ENCODE measurements around the gene GPR3.

DNA sequence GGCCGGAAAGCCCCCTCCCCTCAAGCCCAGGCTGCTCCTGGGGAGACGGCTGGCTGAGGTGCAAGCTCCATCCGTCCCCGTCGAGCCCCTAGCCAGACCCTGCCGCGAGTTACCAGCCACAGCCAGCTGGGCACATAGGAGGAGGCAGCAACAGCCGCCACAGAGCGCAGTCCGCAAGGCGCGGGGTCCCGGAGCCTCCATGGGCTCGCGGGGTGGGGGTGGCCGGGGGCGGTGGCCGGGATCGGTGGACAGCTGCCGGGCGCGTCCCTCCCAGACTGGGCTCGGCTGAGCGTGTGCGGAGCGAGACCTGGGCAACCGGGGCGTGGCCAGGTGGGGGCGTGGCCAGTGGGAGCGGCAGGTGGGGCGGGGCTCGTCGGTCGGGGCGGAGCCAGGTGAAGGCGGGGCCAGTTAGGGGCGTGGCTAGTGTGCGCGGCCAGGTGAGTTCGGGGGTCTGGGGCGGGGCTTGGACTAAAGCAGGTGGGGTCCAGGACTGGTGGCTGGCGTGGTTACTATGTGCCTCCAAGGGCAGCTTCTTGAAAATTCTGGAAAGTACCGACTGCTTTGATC, 9.3 kb upstream of the GPR3 start, which contains the start of gene CD164L2:
- TF ChIP-seq, protein P1, sequence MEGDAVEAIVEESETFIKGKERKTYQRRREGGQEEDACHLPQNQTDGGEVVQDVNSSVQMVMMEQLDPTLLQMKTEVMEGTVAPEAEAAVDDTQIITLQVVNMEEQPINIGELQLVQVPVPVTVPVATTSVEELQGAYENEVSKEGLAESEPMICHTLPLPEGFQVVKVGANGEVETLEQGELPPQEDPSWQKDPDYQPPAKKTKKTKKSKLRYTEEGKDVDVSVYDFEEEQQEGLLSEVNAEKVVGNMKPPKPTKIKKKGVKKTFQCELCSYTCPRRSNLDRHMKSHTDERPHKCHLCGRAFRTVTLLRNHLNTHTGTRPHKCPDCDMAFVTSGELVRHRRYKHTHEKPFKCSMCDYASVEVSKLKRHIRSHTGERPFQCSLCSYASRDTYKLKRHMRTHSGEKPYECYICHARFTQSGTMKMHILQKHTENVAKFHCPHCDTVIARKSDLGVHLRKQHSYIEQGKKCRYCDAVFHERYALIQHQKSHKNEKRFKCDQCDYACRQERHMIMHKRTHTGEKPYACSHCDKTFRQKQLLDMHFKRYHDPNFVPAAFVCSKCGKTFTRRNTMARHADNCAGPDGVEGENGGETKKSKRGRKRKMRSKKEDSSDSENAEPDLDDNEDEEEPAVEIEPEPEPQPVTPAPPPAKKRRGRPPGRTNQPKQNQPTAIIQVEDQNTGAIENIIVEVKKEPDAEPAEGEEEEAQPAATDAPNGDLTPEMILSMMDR (IDR thresholded peaks at IDR 0.05; ENCODE audit: insufficient read depth, low read length), result no peak
- TF ChIP-seq POLR2AphosphoS5 (IDR thresholded peaks at IDR 0.05; ENCODE audit: low read depth) (no peak), GABPA (IDR thresholded peaks at IDR 0.05; ENCODE audit: low read depth) (no peak), SPI1 (IDR thresholded peaks at IDR 0.05; ENCODE audit: borderline replicate concordance, low read depth) (no peak)
- TF ChIP-seq, protein P2, sequence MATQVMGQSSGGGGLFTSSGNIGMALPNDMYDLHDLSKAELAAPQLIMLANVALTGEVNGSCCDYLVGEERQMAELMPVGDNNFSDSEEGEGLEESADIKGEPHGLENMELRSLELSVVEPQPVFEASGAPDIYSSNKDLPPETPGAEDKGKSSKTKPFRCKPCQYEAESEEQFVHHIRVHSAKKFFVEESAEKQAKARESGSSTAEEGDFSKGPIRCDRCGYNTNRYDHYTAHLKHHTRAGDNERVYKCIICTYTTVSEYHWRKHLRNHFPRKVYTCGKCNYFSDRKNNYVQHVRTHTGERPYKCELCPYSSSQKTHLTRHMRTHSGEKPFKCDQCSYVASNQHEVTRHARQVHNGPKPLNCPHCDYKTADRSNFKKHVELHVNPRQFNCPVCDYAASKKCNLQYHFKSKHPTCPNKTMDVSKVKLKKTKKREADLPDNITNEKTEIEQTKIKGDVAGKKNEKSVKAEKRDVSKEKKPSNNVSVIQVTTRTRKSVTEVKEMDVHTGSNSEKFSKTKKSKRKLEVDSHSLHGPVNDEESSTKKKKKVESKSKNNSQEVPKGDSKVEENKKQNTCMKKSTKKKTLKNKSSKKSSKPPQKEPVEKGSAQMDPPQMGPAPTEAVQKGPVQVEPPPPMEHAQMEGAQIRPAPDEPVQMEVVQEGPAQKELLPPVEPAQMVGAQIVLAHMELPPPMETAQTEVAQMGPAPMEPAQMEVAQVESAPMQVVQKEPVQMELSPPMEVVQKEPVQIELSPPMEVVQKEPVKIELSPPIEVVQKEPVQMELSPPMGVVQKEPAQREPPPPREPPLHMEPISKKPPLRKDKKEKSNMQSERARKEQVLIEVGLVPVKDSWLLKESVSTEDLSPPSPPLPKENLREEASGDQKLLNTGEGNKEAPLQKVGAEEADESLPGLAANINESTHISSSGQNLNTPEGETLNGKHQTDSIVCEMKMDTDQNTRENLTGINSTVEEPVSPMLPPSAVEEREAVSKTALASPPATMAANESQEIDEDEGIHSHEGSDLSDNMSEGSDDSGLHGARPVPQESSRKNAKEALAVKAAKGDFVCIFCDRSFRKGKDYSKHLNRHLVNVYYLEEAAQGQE (IDR thresholded peaks at IDR 0.05; ENCODE audit: insufficient replicate concordance, low read depth), result no peak
